Measurements from ENCODE around the gene RALGPS2.

- TF ChIP-seq POLR2A (IDR thresholded peaks at IDR 0.05; ENCODE audit: extremely low read depth, insufficient read length): no peak
- TF ChIP-seq, protein P1, sequence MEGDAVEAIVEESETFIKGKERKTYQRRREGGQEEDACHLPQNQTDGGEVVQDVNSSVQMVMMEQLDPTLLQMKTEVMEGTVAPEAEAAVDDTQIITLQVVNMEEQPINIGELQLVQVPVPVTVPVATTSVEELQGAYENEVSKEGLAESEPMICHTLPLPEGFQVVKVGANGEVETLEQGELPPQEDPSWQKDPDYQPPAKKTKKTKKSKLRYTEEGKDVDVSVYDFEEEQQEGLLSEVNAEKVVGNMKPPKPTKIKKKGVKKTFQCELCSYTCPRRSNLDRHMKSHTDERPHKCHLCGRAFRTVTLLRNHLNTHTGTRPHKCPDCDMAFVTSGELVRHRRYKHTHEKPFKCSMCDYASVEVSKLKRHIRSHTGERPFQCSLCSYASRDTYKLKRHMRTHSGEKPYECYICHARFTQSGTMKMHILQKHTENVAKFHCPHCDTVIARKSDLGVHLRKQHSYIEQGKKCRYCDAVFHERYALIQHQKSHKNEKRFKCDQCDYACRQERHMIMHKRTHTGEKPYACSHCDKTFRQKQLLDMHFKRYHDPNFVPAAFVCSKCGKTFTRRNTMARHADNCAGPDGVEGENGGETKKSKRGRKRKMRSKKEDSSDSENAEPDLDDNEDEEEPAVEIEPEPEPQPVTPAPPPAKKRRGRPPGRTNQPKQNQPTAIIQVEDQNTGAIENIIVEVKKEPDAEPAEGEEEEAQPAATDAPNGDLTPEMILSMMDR (IDR thresholded peaks at IDR 0.05; ENCODE audit: low read depth, low read length): no peak
Observed at GRCh38 chr1:178877896-178878295, 152.9 kb downstream of the RALGPS2 start.

All from NB4 (cell line).